IMR-90 (cell line): ENCODE measurements around the gene GTSE1. TPM values are rescaled to one million over a fixed set of nuclear protein-coding genes. Genes with fewer than 3 reads are reported as not detected.

Source experiments
- ATAC-seq: fragments of 200-7000 bp; cut with Tn5 transposase; 2 replicates; pipeline ENCODE4 v1.9.1; 2020; ENCODE audit warnings: low read depth, mild to moderate bottlenecking, moderate library complexity
- BruUV-seq: library from RNA; stranded (reverse); fragments of 400-500 nt; replicated peaks from 2 replicates; lab custom pipeline; 2021; lab: Mats Ljungman, UMichigan
- CTCF ChIA-PET: fragments of 300-600 bp; formaldehyde crosslinking; extraction: SDS; loops from one replicate; lab custom pipeline; 2021; ENCODE audit warnings: antibody characterized with exemption; lab: Yijun Ruan, JAX
- POLR2A ChIA-PET: fragments of 300-600 bp; sonication (Branson Sonifier 250); formaldehyde crosslinking; loops from one replicate; lab custom pipeline; 2022; ENCODE audit warnings: antibody characterized with exemption; ENCODE audit not compliant: unreplicated experiment; lab: Charles Lee
- DNase-seq: peaks from one replicate; pipeline ENCODE4 v3.0.0; 2013
- H2AFZ ChIP-seq: replicated peaks from 2 replicates; pipeline ENCODE3; 2013; ENCODE audit warnings: low read length, mild to moderate bottlenecking; ENCODE audit not compliant: poor library complexity
- H2AK5ac ChIP-seq: 2 replicates; pipeline ENCODE4 v1.6.1; 2013; ENCODE audit warnings: low read depth, low read length, inconsistent platforms
- H2AK9ac ChIP-seq: replicated peaks from 2 replicates; pipeline ENCODE3; 2013; ENCODE audit warnings: mild to moderate bottlenecking, low read depth, low read length, moderate library complexity; ENCODE audit not compliant: poor library complexity
- H2BK120ac ChIP-seq: 2 replicates; pipeline ENCODE4 v1.6.1; 2013; ENCODE audit warnings: low read depth, low read length, inconsistent platforms
- H2BK15ac ChIP-seq: 3 replicates; pipeline ENCODE4 v1.6.1; 2013; ENCODE audit warnings: low read depth, low read length, inconsistent platforms
- H2BK20ac ChIP-seq: 2 replicates; pipeline ENCODE4 v1.6.1; 2013; ENCODE audit warnings: low read depth, mild to moderate bottlenecking, inconsistent platforms, low read length, moderate library complexity
- H2BK5ac ChIP-seq: 2 replicates; pipeline ENCODE4 v1.6.1; 2013; ENCODE audit warnings: mild to moderate bottlenecking, low read depth, low read length, inconsistent platforms; ENCODE audit not compliant: poor library complexity, severe bottlenecking
- H3K14ac ChIP-seq: replicated peaks from 2 replicates; pipeline ENCODE4 v1.6.1; 2013; ENCODE audit warnings: low read depth, low read length, inconsistent platforms
- H3K18ac ChIP-seq: 2 replicates; pipeline ENCODE4 v1.6.1; 2013; ENCODE audit warnings: low read depth, low read length, control low read depth
- H3K23ac ChIP-seq: 2 replicates; pipeline ENCODE4 v1.6.1; 2013; ENCODE audit warnings: low read depth, low read length, inconsistent platforms
- H3K27ac ChIP-seq: 2 replicates; pipeline ENCODE4 v1.5.1; 2013; ENCODE audit warnings: mild to moderate bottlenecking, control low read depth, low read length; ENCODE audit not compliant: insufficient read depth
- H3K27me3 ChIP-seq: 2 replicates; pipeline ENCODE4 v1.6.1; 2013; ENCODE audit warnings: low read length; ENCODE audit not compliant: control insufficient read depth, insufficient read depth
- H3K36me3 ChIP-seq: 2 replicates; pipeline ENCODE4 v1.6.1; 2013; ENCODE audit warnings: low read length, mixed read lengths; ENCODE audit not compliant: control insufficient read depth, insufficient read depth
- H3K4ac ChIP-seq: 2 replicates; pipeline ENCODE4 v1.6.1; 2013; ENCODE audit warnings: low read depth, low read length, inconsistent platforms
- H3K4me1 ChIP-seq: 2 replicates; pipeline ENCODE4 v1.6.1; 2013; ENCODE audit warnings: low read length, mixed read lengths; ENCODE audit not compliant: control insufficient read depth, insufficient read depth
- H3K4me2 ChIP-seq: 2 replicates; pipeline ENCODE4 v1.6.1; 2013; ENCODE audit warnings: low read depth, mild to moderate bottlenecking, control low read depth, low read length, moderate library complexity
- H3K4me3 ChIP-seq: 2 replicates; pipeline ENCODE4 v1.5.1; 2013; ENCODE audit warnings: low read depth, mild to moderate bottlenecking, control low read depth, low read length, moderate library complexity; ENCODE audit not compliant: insufficient read depth
- H3K56ac ChIP-seq: 2 replicates; pipeline ENCODE4 v1.6.1; 2013; ENCODE audit warnings: low read length, inconsistent platforms; ENCODE audit not compliant: insufficient read depth; ENCODE audit errors: extremely low read depth
- H3K79me1 ChIP-seq, 2 experiments: 2 replicates each; pipeline ENCODE4 v1.6.1; 2013; ENCODE audit warnings: low read length in 2 of 2, inconsistent platforms in 1 of 2, low read depth in 1 of 2
- H3K9ac ChIP-seq: 2 replicates; pipeline ENCODE4 v1.6.1; 2013; ENCODE audit warnings: low read depth, low read length, control low read depth
- H3K9me1 ChIP-seq: 2 replicates; pipeline ENCODE4 v1.6.1; 2013; ENCODE audit warnings: low read length, inconsistent platforms; ENCODE audit not compliant: insufficient read depth
- H3K9me3 ChIP-seq: 2 replicates; pipeline ENCODE4 v1.6.1; 2013; ENCODE audit warnings: low read length; ENCODE audit not compliant: control insufficient read depth, insufficient read depth
- H4K20me1 ChIP-seq: 2 replicates; pipeline ENCODE4 v1.6.1; 2013; ENCODE audit warnings: low read length, inconsistent platforms; ENCODE audit not compliant: insufficient read depth
- H4K5ac ChIP-seq: 2 replicates; pipeline ENCODE4 v1.6.1; 2013; ENCODE audit warnings: mild to moderate bottlenecking, low read depth, low read length, control low read depth
- H4K8ac ChIP-seq, 2 experiments: 2 replicates each; pipeline ENCODE4 v1.6.1; 2013; ENCODE audit warnings: low read depth in 2 of 2, low read length in 2 of 2, control low read depth in 1 of 2, inconsistent platforms in 1 of 2
- H4K91ac ChIP-seq: 2 replicates; pipeline ENCODE4 v1.6.1; 2013; ENCODE audit warnings: low read depth, low read length, inconsistent platforms; ENCODE audit not compliant: insufficient read depth
- RFX5 ChIP-seq: IDR thresholded peaks from 2 replicates; pipeline ENCODE4 v1.8.0; 2012; ENCODE audit warnings: low read depth, mild to moderate bottlenecking, low read length, moderate library complexity
- WGBS, 2 experiments: methylation state at CpG; one replicate each; pipeline versions ENCODE4 v1.1.5 to v1.1.7; 2013; ENCODE audit warnings: missing lambda C conversion rate in 2 of 2; ENCODE audit not compliant: insufficient read length in 1 of 2; ENCODE audit errors: extremely low coverage in 2 of 2; 5-methylcytosine and 5-hydroxymethylcytosine counted together
- dilution Hi-C: fragments of 300-500 bp; cut with HindIII; formaldehyde crosslinking; loops from one replicate; pipeline ENCODE4 v1.14.3; 2018; ENCODE audit warnings: low sequenced_read_pairs; ENCODE audit not compliant: unreplicated experiment
- in situ Hi-C: fragments of 300-500 bp; cut with MboI; formaldehyde crosslinking; loops from 3 replicates; pipeline ENCODE4 v1.14.3; 2019; ENCODE audit warnings: low sequenced_read_pairs, inconsistent platforms, mixed read lengths
- intact Hi-C: fragments of 100-400 bp; cut with micrococcal nuclease; formaldehyde crosslinking; loops from 2 replicates; pipeline ENCODE4 v1.10.0; 2022
- polyA plus RNA-seq, 3 experiments: library from polyadenylated mRNA; depleted of rRNA; stranded (reverse); fragments of >200 nt; gene quantifications; 2 replicates each; pipeline ENCODE4 v1.2.3, GENCODE V29; 2012; ENCODE audit warnings: low replicate concordance in 1 of 3
- total RNA-seq: library from RNA; depleted of rRNA; stranded (reverse); fragments of >200 nt; gene quantifications from 2 replicates; pipeline ENCODE4 v1.2.3, GENCODE V29; 2012

The GTSE1 gene
- total and polyA plus RNA-seq, 2 of the 4 experiments (the other 2 are of a cell fraction), result 5.9 to 17.1 TPM

GRCh38 chr22:46356496-46357480 is 60.1 kb downstream of the GTSE1 start:
- CTCF ChIA-PET, result no interaction called here

More at GRCh38 chr22:46356496-46357480, 60.1 kb downstream of the GTSE1 start:
- Histone ChIP-seq H3K9ac (no peak overlapping the region), H4K91ac (no peak overlapping the region), H2BK120ac (no peak overlapping the region), H3K27me3 (0 out of 2 replicates have a peak, but pooled peaks cover 1% of the 10 kb centered on the region), H3K23ac (no peak overlapping the region), H2BK20ac (no peak overlapping the region), H2BK15ac (no peak overlapping the region), H4K5ac (no peak overlapping the region), H3K56ac (no peak overlapping the region), H3K4me3 (no peak overlapping the region), H4K20me1 (peaks cover 27% of the 10 kb centered on the region), H3K27ac (no peak overlapping the region), H2AFZ (no peak overlapping the region), H2BK5ac (no peak overlapping the region), H2AK9ac (no peak overlapping the region), H2AK5ac (no peak overlapping the region), H3K79me1 (no peaks in the 10 kb centered on the region; a peak in 2 of 4 replicates), H3K9me3 (no peaks in the 10 kb centered on the region), H3K4me2 (no peak overlapping the region), H4K8ac (no peak overlapping the region), H3K4ac (no peak overlapping the region), H3K4me1 (no peaks in the 10 kb centered on the region), H3K14ac (no peak overlapping the region), H3K9me1 (no peaks in the 10 kb centered on the region), H3K18ac (no peak overlapping the region), H3K36me3 (peaks cover 47% of the 10 kb centered on the region)
- BruUV-seq, result no TSS peak
- TF ChIP-seq RFX5, result no peak
- POLR2A ChIA-PET, result no interaction called here
- ATAC-seq, result no peak
- in situ Hi-C loops, result no loop called here
- WGBS, 2 experiments, result 92% methylated on average over 11 of the region's 23 CpGs; no CpG with 5 or more reads in 1 of the 2 experiments
- intact Hi-C loops, result no loop called here
- DNase-seq, result no peak
- dilution Hi-C loops, result no loop called here
